HG03442 (cell line): ENCODE results near the gene ARID4B.
"Not testable (repeated sequence)": the region's sequence is repeated elsewhere in the genome, so short reads cannot be mapped to it uniquely, and the experiment has no call there.

Experiments used
- ATAC-seq: cut with Tn5 transposase; IDR thresholded peaks from one replicate; pipeline ENCODE4 v1.9.1; 2021; ENCODE audit warnings: mild to moderate bottlenecking, moderate library complexity; ENCODE audit not compliant: unreplicated experiment

The ARID4B gene

GRCh38 chr1:235229868-235230267 is 98.1 kb downstream of the ARID4B start:
- ATAC-seq: no peak

- no peak for ATAC-seq
Observed at GRCh38 chr1:235227414-235227813, 100.6 kb downstream of the ARID4B start.

GRCh38 chr1:235226933-235227332 is 101.0 kb downstream of the ARID4B start:
- ATAC-seq: no peak

GRCh38 chr1:235225299-235225698 is 102.7 kb downstream of the ARID4B start:
- ATAC-seq: no peak

- no peak for ATAC-seq
Observed at GRCh38 chr1:235221653-235222375, 106.2 kb downstream of the ARID4B start.

- ATAC-seq: no peak
Observed at GRCh38 chr1:235215453-235215852, 112.5 kb downstream of the ARID4B start.

- not testable (repeated sequence) for ATAC-seq
Observed at GRCh38 chr1:235214962-235215361, 113.0 kb downstream of the ARID4B start.

- ATAC-seq: no peak
Observed at GRCh38 chr1:235213752-235214151, 114.2 kb downstream of the ARID4B start.

GRCh38 chr1:235211517-235211916 is 116.5 kb downstream of the ARID4B start:
- no peak for ATAC-seq

- ATAC-seq: no peak
Observed at GRCh38 chr1:235207209-235207565, 120.8 kb downstream of the ARID4B start.

GRCh38 chr1:235206533-235207208 is 121.3 kb downstream of the ARID4B start:
- ATAC-seq: no peak

GRCh38 chr1:235205687-235206086 is 122.3 kb downstream of the ARID4B start:
- no peak for ATAC-seq

GRCh38 chr1:235203428-235203827 is 124.6 kb downstream of the ARID4B start:
- no peak for ATAC-seq

GRCh38 chr1:235202447-235202846 is 125.5 kb downstream of the ARID4B start:
- ATAC-seq: not testable (repeated sequence)

GRCh38 chr1:235199441-235199840 is 128.5 kb downstream of the ARID4B start:
- no peak for ATAC-seq

- no peak for ATAC-seq
Observed at GRCh38 chr1:235190431-235190830, 137.5 kb downstream of the ARID4B start.

- ATAC-seq: no peak
Observed at GRCh38 chr1:235187316-235187715, 140.7 kb downstream of the ARID4B start.

GRCh38 chr1:235181561-235182245 is 146.3 kb downstream of the ARID4B start:
- no peak for ATAC-seq

- ATAC-seq: no peak
Observed at GRCh38 chr1:235180916-235181460, 147.0 kb downstream of the ARID4B start.

GRCh38 chr1:235176486-235176885 is 151.5 kb downstream of the ARID4B start:
- no peak for ATAC-seq

GRCh38 chr1:235169986-235170385 is 158.0 kb downstream of the ARID4B start:
- no peak for ATAC-seq

GRCh38 chr1:235168375-235168774 is 159.6 kb downstream of the ARID4B start:
- ATAC-seq: no peak
